SK-N-SH treated with all-trans-retinoic acid at 6 μM for 48 hours (cell line): ENCODE results near the gene WTAP.

Source experiments
- BACH2 ChIP-seq: fragments of 250-450 bp; sonication (Bioruptor Pico); IDR thresholded peaks from 2 replicates; pipeline ENCODE4 v1.9.0; 2021; ENCODE audit warnings: mild to moderate bottlenecking, borderline replicate concordance
- ESRRG ChIP-seq: fragments of 250-450 bp; sonication (Bioruptor Pico); IDR thresholded peaks from 2 replicates; pipeline ENCODE4 v1.6.1; 2021; ENCODE audit warnings: mild to moderate bottlenecking
- GLIS3 ChIP-seq: fragments of 250-450 bp; sonication (Bioruptor Pico); IDR thresholded peaks from 2 replicates; pipeline ENCODE4 v1.5.0; 2020; ENCODE audit warnings: mild to moderate bottlenecking, moderate library complexity
- PATZ1 ChIP-seq: fragments of 250-450 bp; sonication (Bioruptor Pico); IDR thresholded peaks from 2 replicates; pipeline ENCODE4 v1.8.0; 2020; ENCODE audit warnings: mild to moderate bottlenecking, moderate library complexity, borderline replicate concordance
- POU6F1 ChIP-seq: fragments of 250-450 bp; sonication (Bioruptor Pico); IDR thresholded peaks from 2 replicates; pipeline ENCODE4 v1.8.0; 2021; ENCODE audit warnings: low read depth, mild to moderate bottlenecking, moderate library complexity, borderline replicate concordance
- TCF4 ChIP-seq: fragments of 250-450 bp; sonication (Bioruptor Pico); IDR thresholded peaks from 2 replicates; pipeline ENCODE4 v1.8.0; 2021; ENCODE audit warnings: mild to moderate bottlenecking, moderate library complexity, borderline replicate concordance
- TOX ChIP-seq: fragments of 250-450 bp; sonication (Bioruptor Pico); IDR thresholded peaks from 2 replicates; pipeline ENCODE4 v1.8.0; 2021; ENCODE audit warnings: mild to moderate bottlenecking, moderate library complexity, borderline replicate concordance
- ZFP3 ChIP-seq: fragments of 250-450 bp; sonication (Bioruptor Pico); IDR thresholded peaks from 2 replicates; pipeline ENCODE4 v1.5.0; 2020; ENCODE audit warnings: mild to moderate bottlenecking, moderate library complexity
- ZFP30 ChIP-seq: fragments of 450-650 bp; formaldehyde crosslinking; IDR thresholded peaks from 2 replicates; pipeline ENCODE4 v1.5.0; 2022; ENCODE audit warnings: mild to moderate bottlenecking, moderate library complexity

- TF ChIP-seq TOX (CRISPR knock-in tag) (no peak), PATZ1 (no peak), BACH2 (no peak), POU6F1 (CRISPR knock-in tag) (no peak), ZFP30 (CRISPR knock-in tag) (no peak), ZFP3 (no peak), ESRRG (CRISPR knock-in tag) (no peak), GLIS3 (CRISPR knock-in tag) (no peak), TCF4 (CRISPR knock-in tag) (no peak)
These were observed 8.0 kb upstream of the WTAP start for GRCh38 chr6:159719287-159719686.
